ENCODE data around the gene MSANTD7.

GRCh38 chr10:14879928-14880193, 41.8 kb downstream of the MSANTD7 start:
- TF ChIP-seq EZH2 (IDR thresholded peaks at IDR 0.05; ENCODE audit: insufficient read depth, poor library complexity, severe bottlenecking) (no peak), EZH2phosphoT487 (IDR thresholded peaks at IDR 0.05; ENCODE audit: insufficient read depth, low read depth) (no peak)
